Measurements from ENCODE around the gene UQCRC1.

DNA sequence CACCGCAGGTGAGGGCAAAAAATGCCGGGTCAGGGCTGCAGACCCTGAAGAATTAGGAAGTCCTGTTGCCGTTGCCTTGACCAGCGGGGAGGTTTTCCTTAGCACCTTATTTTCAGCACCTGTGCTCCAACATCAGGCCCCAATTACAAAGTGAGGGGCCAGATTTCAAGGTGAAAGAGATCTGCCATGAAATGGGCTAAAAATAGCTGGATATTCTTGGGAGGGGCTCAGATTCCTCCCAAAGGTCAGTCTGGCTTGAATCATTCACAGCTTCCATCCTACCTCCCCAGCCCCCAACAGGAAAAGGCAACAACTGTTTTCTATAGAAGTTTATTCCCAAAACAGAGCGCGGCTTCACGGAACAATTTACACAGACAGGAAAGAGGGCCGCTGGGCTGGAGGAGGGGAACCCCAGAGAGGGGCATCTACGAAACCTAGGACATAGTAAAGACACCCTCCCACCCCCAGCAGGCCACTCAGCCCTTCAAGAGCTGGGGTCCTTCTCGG, 26.8 kb upstream of the UQCRC1 start:
- TF ChIP-seq CTCF (IDR thresholded peaks at IDR 0.05): no peak
- TF ChIP-seq POLR2AphosphoS5 (IDR thresholded peaks at IDR 0.05; ENCODE audit: low read depth, low read length): no peak
- TF ChIP-seq SIN3A (IDR thresholded peaks at IDR 0.05; ENCODE audit: borderline replicate concordance, insufficient read depth, low read depth, low read length): no peak
- no peak for TF ChIP-seq REST (IDR thresholded peaks at IDR 0.05; ENCODE audit: insufficient read depth in 1 of 2, low read depth in 2 of 2, low read length in 1 of 2)
- TF ChIP-seq TCF7L2 (IDR thresholded peaks at IDR 0.05; ENCODE audit: low read depth, low read length): no peak
